H1 (cell line): ENCODE results near the gene AKR7A2. TPM values are rescaled to one million over a fixed set of nuclear protein-coding genes. Genes with fewer than 3 reads are reported as not detected.
"Not testable (repeated sequence)": the region's sequence is repeated elsewhere in the genome, so short reads cannot be mapped to it uniquely, and the experiment has no call there.

Experiments
- CTCF ChIA-PET: fragments of 300-600 bp; sonication (Branson Sonifier 250); formaldehyde crosslinking; loops from one replicate; lab custom pipeline; 2021; ENCODE audit not compliant: partially characterized antibody; lab: Charles Lee
- POLR2A ChIA-PET: fragments of 300-600 bp; sonication (Branson Sonifier 250); formaldehyde crosslinking; loops from one replicate; lab custom pipeline; 2021; ENCODE audit warnings: inconsistent platforms; ENCODE audit not compliant: partially characterized antibody; lab: Charles Lee
- DNase-seq, 2 experiments: peaks; one replicate each; pipeline versions ENCODE4 v3.0.0 to v3.0.0-alpha.2; 2010 to 2022; ENCODE audit warnings: low spot score in 2 of 2, low read depth in 1 of 2, mixed read lengths in 1 of 2
- FAIRE-seq: peaks from 2 replicates; lab custom pipeline; 2011; peaks lifted over from hg19 to GRCh38; lab: Jason Lieb, UNC
- H2AFZ ChIP-seq: 2 replicates; pipeline ENCODE4 v1.8.1; 2012; ENCODE audit warnings: low read length, inconsistent platforms
- H2AK5ac ChIP-seq: 2 replicates; pipeline ENCODE4 v1.6.1; 2013; ENCODE audit warnings: low read depth, low read length
- H2BK120ac ChIP-seq: replicated peaks from 2 replicates; pipeline ENCODE3; 2013; ENCODE audit warnings: low read depth, low read length, inconsistent platforms
- H2BK12ac ChIP-seq: 2 replicates; pipeline ENCODE4 v1.6.1; 2013; ENCODE audit warnings: low read depth, low read length
- H2BK15ac ChIP-seq: 2 replicates; pipeline ENCODE4 v1.6.1; 2013; ENCODE audit warnings: low read length
- H2BK20ac ChIP-seq: 2 replicates; pipeline ENCODE4 v1.6.1; 2013; ENCODE audit warnings: low read length
- H2BK5ac ChIP-seq: 2 replicates; pipeline ENCODE4 v1.6.1; 2013; ENCODE audit warnings: low read depth, low read length
- H3K14ac ChIP-seq: 2 replicates; pipeline ENCODE4 v1.6.1; 2013; ENCODE audit warnings: inconsistent platforms; ENCODE audit not compliant: insufficient read length
- H3K18ac ChIP-seq: 2 replicates; pipeline ENCODE4 v1.6.1; 2013; ENCODE audit warnings: low read length; ENCODE audit errors: extremely low read depth
- H3K23ac ChIP-seq: 2 replicates; pipeline ENCODE4 v1.6.1; 2013; ENCODE audit warnings: inconsistent platforms; ENCODE audit not compliant: insufficient read length
- H3K23me2 ChIP-seq: 2 replicates; pipeline ENCODE4 v1.6.1; 2013; ENCODE audit warnings: low read depth, low read length
- H3K27ac ChIP-seq: 2 replicates; pipeline ENCODE4 v1.6.1; 2011; ENCODE audit warnings: low read depth, low read length, inconsistent platforms
- H3K27me3 ChIP-seq, 4 experiments: replicated peaks in 1 of 4; 1 replicate in 1 of 4; 2 replicates in 3 of 4; pipeline versions ENCODE4 v1.6.1 to v1.8.1; 2011 to 2013; ENCODE audit warnings: low read length in 3 of 4, mild to moderate bottlenecking in 3 of 4, inconsistent platforms in 2 of 4, mixed read lengths in 2 of 4, moderate library complexity in 1 of 4; ENCODE audit not compliant: control insufficient read depth in 3 of 4, insufficient read depth in 3 of 4; ENCODE audit errors: extremely low read depth in 1 of 4
- H3K36me3 ChIP-seq, 4 experiments: 2 replicates each; pipeline versions ENCODE4 v1.6.1 to v1.8.1; 2011 to 2013; ENCODE audit warnings: mild to moderate bottlenecking in 4 of 4, low read length in 3 of 4, moderate library complexity in 2 of 4, control low read depth in 1 of 4, inconsistent platforms in 1 of 4; ENCODE audit not compliant: insufficient read depth in 4 of 4, control insufficient read depth in 2 of 4
- H3K4ac ChIP-seq: replicated peaks from 2 replicates; pipeline ENCODE3; 2013; ENCODE audit warnings: low read length, low read depth, mixed read lengths, inconsistent platforms; ENCODE audit not compliant: insufficient read length
- H3K4me1 ChIP-seq, 4 experiments: replicated peaks in 1 of 4; 1 replicate in 1 of 4; 2 replicates in 3 of 4; pipeline versions ENCODE4 v1.6.1 to v1.8.1; 2011 to 2013; ENCODE audit warnings: low read length in 3 of 4, inconsistent platforms in 2 of 4, mixed read lengths in 1 of 4; ENCODE audit not compliant: insufficient read depth in 4 of 4, control insufficient read depth in 3 of 4
- H3K4me2 ChIP-seq, 2 experiments: 2 replicates each; pipeline versions ENCODE4 v1.6.1 to v1.8.1; 2011 to 2013; ENCODE audit warnings: low read depth in 2 of 2, low read length in 2 of 2, control low read depth in 1 of 2, inconsistent platforms in 1 of 2, mild to moderate bottlenecking in 1 of 2; ENCODE audit not compliant: insufficient read depth in 1 of 2
- H3K4me3 ChIP-seq, 4 experiments: fragments of 200-600, 300-600 bp in 1 of 4; sonication (generic), shearing (Covaris generic), sonication (Bioruptor Twin) in 1 of 4; 2 replicates each; pipeline versions ENCODE4 v1.5.1 to v1.8.1; 2011 to 2016; ENCODE audit warnings: low read length in 4 of 4, low read depth in 3 of 4, control low read depth in 2 of 4, inconsistent platforms in 2 of 4, mild to moderate bottlenecking in 2 of 4, mixed read lengths in 1 of 4, moderate library complexity in 1 of 4; ENCODE audit not compliant: insufficient read depth in 2 of 4; ENCODE audit errors: extremely low read depth in 1 of 4
- H3K56ac ChIP-seq: replicated peaks from 2 replicates; pipeline ENCODE3; 2013; ENCODE audit warnings: low read depth, mild to moderate bottlenecking, mixed read lengths, low read length, inconsistent platforms; ENCODE audit not compliant: insufficient read length
- H3K79me1 ChIP-seq: 2 replicates; pipeline ENCODE4 v1.6.1; 2013; ENCODE audit warnings: low read depth, low read length, control low read depth
- H3K79me2 ChIP-seq, 2 experiments: 2 replicates each; pipeline versions ENCODE4 v1.6.1 to v1.8.1; 2012 to 2013; ENCODE audit warnings: low read length in 2 of 2, mild to moderate bottlenecking in 2 of 2, inconsistent platforms in 1 of 2; ENCODE audit not compliant: insufficient read depth in 2 of 2, control insufficient read depth in 1 of 2
- H3K9ac ChIP-seq, 4 experiments: replicated peaks in 1 of 4; 1 replicate in 1 of 4; 2 replicates in 3 of 4; pipeline versions ENCODE4 v1.6.1 to v1.8.1; 2011 to 2013; ENCODE audit warnings: low read depth in 3 of 4, low read length in 3 of 4, control low read depth in 2 of 4, mild to moderate bottlenecking in 2 of 4, moderate library complexity in 2 of 4, inconsistent platforms in 1 of 4; ENCODE audit errors: extremely low read depth in 1 of 4
- H3K9me3 ChIP-seq, 2 experiments: 2 replicates each; pipeline versions ENCODE4 v1.6.1 to v1.8.1; 2012 to 2013; ENCODE audit warnings: mild to moderate bottlenecking in 2 of 2, moderate library complexity in 2 of 2, control low read depth in 1 of 2, inconsistent platforms in 1 of 2, low read depth in 1 of 2, low read length in 1 of 2, mixed read lengths in 1 of 2; ENCODE audit not compliant: insufficient read depth in 2 of 2
- H4K20me1 ChIP-seq, 2 experiments: replicated peaks in 1 of 2; 2 replicates each; pipeline versions ENCODE3 to v1.8.1; 2011 to 2013; ENCODE audit warnings: inconsistent platforms in 2 of 2, low read length in 2 of 2, mild to moderate bottlenecking in 1 of 2; ENCODE audit not compliant: insufficient read depth in 2 of 2, control insufficient read depth in 1 of 2
- H4K5ac ChIP-seq: 2 replicates; pipeline ENCODE4 v1.6.1; 2013; ENCODE audit warnings: low read length, low read depth, mixed read lengths, inconsistent platforms; ENCODE audit not compliant: insufficient read length
- H4K8ac ChIP-seq: 2 replicates; pipeline ENCODE4 v1.8.0; 2013; ENCODE audit warnings: mild to moderate bottlenecking, moderate library complexity, low read length, inconsistent platforms; ENCODE audit not compliant: insufficient read depth; ENCODE audit errors: extremely low read depth
- H4K91ac ChIP-seq: replicated peaks from 2 replicates; pipeline ENCODE3; 2013; ENCODE audit warnings: low read length, mixed read lengths, inconsistent platforms; ENCODE audit not compliant: insufficient read length
- WGBS, 2 experiments: shearing (Covaris generic) in 1 of 2; methylation state at CpG; one replicate each; pipeline versions ENCODE4 v1.1.6 to v1.1.7; 2013 to 2015; ENCODE audit warnings: low lambda C conversion rate in 2 of 2, mixed read lengths in 2 of 2, inconsistent platforms in 1 of 2, low coverage in 1 of 2, missing lambda C conversion rate in 1 of 2; ENCODE audit not compliant: insufficient replicate concordance in 2 of 2, insufficient coverage in 1 of 2, insufficient read length in 1 of 2; ENCODE audit errors: extremely low coverage in 1 of 2, missing lambda C conversion rate in 1 of 2; 5-methylcytosine and 5-hydroxymethylcytosine counted together
- polyA plus RNA-seq, 7 experiments: library from polyadenylated mRNA; depleted of rRNA in 3 of 7; stranded (reverse) in 5 of 7; unstranded in 2 of 7; fragments of >200 nt in 5 of 7; fragments of 200-250 nt in 2 of 7; gene quantifications; 1 replicate in 5 of 7; 2 replicates in 1 of 7; 4 replicates in 1 of 7; pipeline versions ENCODE4 v1.2.1 to v1.2.3, GENCODE V29; 2011 to 2013; ENCODE audit warnings: missing spikeins in 2 of 7, mixed read lengths in 2 of 7
- total RNA-seq: library from RNA; stranded (reverse); fragmentation: NEBNext Ultra II Directional; extraction: Animal tissue kit (Norgen Biotek cat#: 25700); gene quantifications from 2 replicates; pipeline ENCODE4 v1.2.1, GENCODE V29; 2021

AKR7A2 gene
- total and polyA plus RNA-seq, 2 of the 8 experiments (the other 6 are each of a cell fraction or from before 2014, with no cell fraction given), result 32.0 to 48.3 TPM

DNA sequence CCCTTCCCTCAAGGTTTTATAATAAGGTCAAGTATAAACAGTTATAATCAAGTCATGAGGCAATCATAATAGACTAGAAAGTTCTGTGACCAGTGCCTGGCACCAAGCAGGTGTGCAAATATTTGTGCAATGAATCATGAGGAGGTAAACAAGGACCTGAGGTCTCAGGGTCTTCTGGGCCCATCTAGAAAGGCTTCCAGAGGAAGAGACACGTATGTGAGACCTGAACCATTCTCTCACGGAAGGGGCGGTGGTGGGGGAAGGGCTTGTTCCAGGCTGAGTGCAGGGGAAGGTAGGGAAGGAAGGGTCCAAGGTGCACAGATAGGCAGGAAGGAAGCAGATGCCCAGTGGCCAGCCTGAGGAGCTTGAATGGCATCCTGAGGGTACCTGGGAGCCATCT lies 26.6 kb downstream of the AKR7A2 start:
- H3K4ac ChIP-seq, H4K8ac ChIP-seq, H2BK15ac ChIP-seq, H3K18ac ChIP-seq, H2BK5ac ChIP-seq, H3K36me3 ChIP-seq, H2BK12ac ChIP-seq, H2BK120ac ChIP-seq, FAIRE-seq, H3K4me1 ChIP-seq, H2AFZ ChIP-seq, H4K20me1 ChIP-seq, DNase-seq, H3K79me2 ChIP-seq, H3K23ac ChIP-seq, H3K9ac ChIP-seq, H2AK5ac ChIP-seq, H3K56ac ChIP-seq, H3K4me3 ChIP-seq, H3K4me2 ChIP-seq, H3K27ac ChIP-seq, H4K5ac ChIP-seq, H3K9me3 ChIP-seq, H4K91ac ChIP-seq, CTCF ChIA-PET, H3K14ac ChIP-seq, H2BK20ac ChIP-seq, H3K79me1 ChIP-seq, H3K23me2 ChIP-seq: not testable (repeated sequence)
- 96% methylated on average over 3 of the region's 3 CpGs; no CpG with 5 or more reads in 1 of the 2 experiments for WGBS, 2 experiments
- peaks cover 8 to 26% (median 20%) of the 10 kb centered on the region in 4 experiments for H3K27me3 ChIP-seq
- POLR2A ChIA-PET, result interaction anchor here (1.1 kb wide), 1 partner anchor 26 kb away, joined by 3 read pairs; no protein-coding TSS in a partner anchor
